ENCODE results near the gene UBE2O. TPM values are rescaled to one million over a fixed set of nuclear protein-coding genes. Genes with fewer than 3 reads are reported as not detected.

The UBE2O gene
- polyA plus RNA-seq, 1 experiment, result 11.1 TPM

GRCh38 chr17:76500074-76500746 lies 47.3 kb upstream of the UBE2O start:
- POLR2A ChIA-PET, result no interaction called here
- no peaks in the 10 kb centered on the region for H3K36me3 ChIP-seq (ENCODE audit: control insufficient read depth, insufficient read depth, low read length)
- no peak for TF ChIP-seq CTCF (IDR thresholded peaks at IDR 0.05; ENCODE audit: insufficient read depth, low read depth, low read length)
- peak overlapping the region; percentile 52 for H3K4me3 ChIP-seq (ENCODE audit: low read depth, low read length)
- DNase-seq (ENCODE audit: low read depth), result no peak
- CTCF ChIA-PET, result interaction anchor here (1.4 to 19.7 kb wide), 2 partner anchors 14 to 40 kb away, joined by 4 to 442 read pairs; partner anchors contain the start of genes AANAT and UBE2O
- H3K27me3 ChIP-seq (ENCODE audit: control insufficient read depth, insufficient read depth, low read length), result no peaks in the 10 kb centered on the region

GRCh38 chr17:76499267-76499667 lies 46.3 kb upstream of the UBE2O start:
- no peak for DNase-seq (ENCODE audit: low read depth)
- no peak for TF ChIP-seq CTCF (IDR thresholded peaks at IDR 0.05; ENCODE audit: insufficient read depth, low read depth, low read length)
- POLR2A ChIA-PET, result no interaction called here
- H3K36me3 ChIP-seq (ENCODE audit: control insufficient read depth, insufficient read depth, low read length), result no peaks in the 10 kb centered on the region
- CTCF ChIA-PET, result interaction anchor here (0.5 to 19.7 kb wide), 4 partner anchors 13 to 39 kb away, joined by 3 to 442 read pairs (median 4); partner anchors contain the start of genes AANAT, CYGB and UBE2O
- no peaks in the 10 kb centered on the region for H3K27me3 ChIP-seq (ENCODE audit: control insufficient read depth, insufficient read depth, low read length)
- H3K4me3 ChIP-seq (ENCODE audit: low read depth, low read length), result no peak overlapping the region

GRCh38 chr17:76498876-76499251 lies 45.9 kb upstream of the UBE2O start:
- DNase-seq (ENCODE audit: low read depth), result no peak
- Histone ChIP-seq H3K36me3 (ENCODE audit: control insufficient read depth, insufficient read depth, low read length) (no peaks in the 10 kb centered on the region), H3K27me3 (ENCODE audit: control insufficient read depth, insufficient read depth, low read length) (no peaks in the 10 kb centered on the region), H3K4me3 (ENCODE audit: low read depth, low read length) (no peak overlapping the region)
- POLR2A ChIA-PET, result no interaction called here
- CTCF ChIA-PET, result interaction anchor here (0.5 to 19.7 kb wide), 6 partner anchors 9 to 114 kb away, joined by 3 to 442 read pairs (median 4); partner anchors contain the start of genes AANAT, CYGB, SPHK1 and UBE2O
- TF ChIP-seq CTCF (IDR thresholded peaks at IDR 0.05; ENCODE audit: insufficient read depth, low read depth, low read length), result no peak

DNA sequence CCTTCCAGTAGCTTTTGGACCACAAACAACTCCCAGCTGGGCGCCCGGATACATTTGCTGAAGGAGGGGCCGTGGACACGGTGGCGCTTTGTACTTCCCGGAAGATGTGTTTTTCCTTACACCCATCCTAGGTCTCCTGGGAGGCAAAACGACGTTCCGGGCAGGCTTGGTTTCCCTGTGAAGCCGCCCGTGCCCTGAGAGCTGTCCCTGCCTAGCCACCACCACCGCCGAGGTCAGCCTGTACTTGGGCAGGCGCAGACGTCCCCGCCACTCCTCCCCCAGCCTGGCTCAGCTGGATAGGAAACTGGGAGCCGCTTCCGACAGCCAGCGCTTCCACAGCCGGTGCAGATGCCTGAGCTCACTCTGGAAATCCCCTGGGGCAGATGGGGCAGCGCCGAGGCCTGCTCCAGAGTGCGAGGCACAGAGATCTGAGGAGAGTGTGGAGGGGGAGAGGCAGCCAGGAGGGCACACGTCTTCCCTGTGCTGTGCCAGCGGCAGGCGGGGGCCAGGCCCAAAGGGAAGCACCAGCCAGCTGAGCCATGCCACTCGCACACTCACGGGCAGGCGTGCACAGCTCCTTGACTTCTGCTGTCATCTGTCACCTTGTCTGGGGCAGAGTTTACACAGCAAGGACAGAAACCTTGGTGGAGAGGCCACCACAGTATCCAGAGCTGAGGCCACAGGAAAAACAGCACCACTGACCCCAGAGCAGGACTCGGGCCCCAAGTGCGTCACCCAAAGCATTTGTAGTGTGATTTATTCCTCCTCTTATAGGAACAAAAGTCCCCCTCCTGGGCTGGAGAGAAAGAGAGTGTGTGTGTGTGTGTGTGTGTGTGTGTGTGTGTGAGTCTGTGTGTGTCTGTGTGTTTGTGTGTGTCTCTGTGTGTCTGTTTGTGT lies 45.3 kb upstream of the UBE2O start:
- ChIA-PET CTCF (interaction anchor here (1.1 to 19.7 kb wide), 6 partner anchors 8 to 113 kb away, joined by 3 to 442 read pairs (median 4); partner anchors contain the start of genes AANAT, SPHK1 and UBE2O), POLR2A (no interaction called here)
- Histone ChIP-seq H3K27me3 (ENCODE audit: control insufficient read depth, insufficient read depth, low read length) (no peaks in the 10 kb centered on the region), H3K36me3 (ENCODE audit: control insufficient read depth, insufficient read depth, low read length) (no peaks in the 10 kb centered on the region), H3K4me3 (ENCODE audit: low read depth, low read length) (peak overlapping the region; percentile 13; the same call in 1 of the 2 replicates)
- DNase-seq (ENCODE audit: low read depth), result no peak
- no peak for TF ChIP-seq CTCF (IDR thresholded peaks at IDR 0.05; ENCODE audit: insufficient read depth, low read depth, low read length)

DNA sequence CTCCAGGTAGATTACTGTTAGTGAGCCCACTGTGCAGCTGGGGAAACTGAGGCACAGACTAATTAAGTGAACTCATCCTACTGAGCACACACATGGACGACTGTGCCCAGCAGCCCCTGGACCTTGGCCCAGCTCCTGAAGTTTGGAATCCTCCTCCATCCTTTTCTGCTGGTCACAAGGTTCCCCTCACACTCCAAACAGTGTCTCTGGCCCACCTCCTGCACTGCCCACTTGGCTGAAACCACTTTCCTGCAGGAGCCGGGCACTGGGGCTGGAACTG lies 44.7 kb upstream of the UBE2O start:
- DNase-seq (ENCODE audit: low read depth), result no peak
- TF ChIP-seq CTCF (IDR thresholded peaks at IDR 0.05; ENCODE audit: insufficient read depth, low read depth, low read length), result no peak
- peak overlapping the region; percentile 13; the same call in 1 of the 2 replicates for H3K4me3 ChIP-seq (ENCODE audit: low read depth, low read length)
- POLR2A ChIA-PET, result no interaction called here
- no peaks in the 10 kb centered on the region for H3K27me3 ChIP-seq (ENCODE audit: control insufficient read depth, insufficient read depth, low read length)
- no peaks in the 10 kb centered on the region for H3K36me3 ChIP-seq (ENCODE audit: control insufficient read depth, insufficient read depth, low read length)
- CTCF ChIA-PET, result interaction anchor here (1.1 to 19.7 kb wide), 5 partner anchors 10 to 113 kb away, joined by 3 to 442 read pairs (median 4); partner anchors contain the start of genes AANAT, SPHK1 and UBE2O

Data from BJ (cell line).